ENCODE results near the gene WDPCP.

- TF ChIP-seq, protein P1, sequence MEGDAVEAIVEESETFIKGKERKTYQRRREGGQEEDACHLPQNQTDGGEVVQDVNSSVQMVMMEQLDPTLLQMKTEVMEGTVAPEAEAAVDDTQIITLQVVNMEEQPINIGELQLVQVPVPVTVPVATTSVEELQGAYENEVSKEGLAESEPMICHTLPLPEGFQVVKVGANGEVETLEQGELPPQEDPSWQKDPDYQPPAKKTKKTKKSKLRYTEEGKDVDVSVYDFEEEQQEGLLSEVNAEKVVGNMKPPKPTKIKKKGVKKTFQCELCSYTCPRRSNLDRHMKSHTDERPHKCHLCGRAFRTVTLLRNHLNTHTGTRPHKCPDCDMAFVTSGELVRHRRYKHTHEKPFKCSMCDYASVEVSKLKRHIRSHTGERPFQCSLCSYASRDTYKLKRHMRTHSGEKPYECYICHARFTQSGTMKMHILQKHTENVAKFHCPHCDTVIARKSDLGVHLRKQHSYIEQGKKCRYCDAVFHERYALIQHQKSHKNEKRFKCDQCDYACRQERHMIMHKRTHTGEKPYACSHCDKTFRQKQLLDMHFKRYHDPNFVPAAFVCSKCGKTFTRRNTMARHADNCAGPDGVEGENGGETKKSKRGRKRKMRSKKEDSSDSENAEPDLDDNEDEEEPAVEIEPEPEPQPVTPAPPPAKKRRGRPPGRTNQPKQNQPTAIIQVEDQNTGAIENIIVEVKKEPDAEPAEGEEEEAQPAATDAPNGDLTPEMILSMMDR (IDR thresholded peaks at IDR 0.05; ENCODE audit: low read depth, low read length, poor library complexity, severe bottlenecking), result no peak
- TF ChIP-seq EZH2phosphoT487 (IDR thresholded peaks at IDR 0.05; ENCODE audit: borderline replicate concordance, low read length), result no peak
Observed at GRCh38 chr2:63545023-63545422, 43.3 kb downstream of the WDPCP start.
